NCI-H1092 (cell line): Measurements from ENCODE around the gene BCKDHB.
"Not testable (repeated sequence)": the region's sequence is repeated elsewhere in the genome, so short reads cannot be mapped to it uniquely, and the experiment has no call there.

ENCODE experiments used
- DNase-seq: peaks from one replicate; lab custom pipeline; 2025; lab: John Stamatoyannopoulos, UW

BCKDHB gene

GRCh38 chr6:80209430-80209829, 103.0 kb downstream of the BCKDHB start:
- DNase-seq = no peak

GRCh38 chr6:80210618-80211017, 104.1 kb downstream of the BCKDHB start:
- DNase-seq = no peak

- no peak for DNase-seq
Measured at GRCh38 chr6:80211286-80211685, 104.8 kb downstream of the BCKDHB start.

GRCh38 chr6:80211890-80212289, 105.4 kb downstream of the BCKDHB start:
- DNase-seq = not testable (repeated sequence)

- DNase-seq = peak; percentile 7
Measured at GRCh38 chr6:80214436-80215022, 108.1 kb downstream of the BCKDHB start.

GRCh38 chr6:80215063-80215462, 108.6 kb downstream of the BCKDHB start:
- no peak for DNase-seq

GRCh38 chr6:80217794-80218193, 111.3 kb downstream of the BCKDHB start:
- no peak for DNase-seq

- no peak for DNase-seq
Measured at GRCh38 chr6:80223743-80224212, 117.3 kb downstream of the BCKDHB start.

- DNase-seq = no peak
Measured at GRCh38 chr6:80226151-80226550, 119.7 kb downstream of the BCKDHB start.

- DNase-seq = no peak
Measured at GRCh38 chr6:80226699-80227098, 120.2 kb downstream of the BCKDHB start.

- DNase-seq = no peak
Measured at GRCh38 chr6:80227545-80228105, 121.2 kb downstream of the BCKDHB start.

- DNase-seq = no peak
Measured at GRCh38 chr6:80233262-80233661, 126.8 kb downstream of the BCKDHB start.

- no peak for DNase-seq
Measured at GRCh38 chr6:80233958-80234357, 127.5 kb downstream of the BCKDHB start.

- DNase-seq = no peak
Measured at GRCh38 chr6:80234401-80234800, 127.9 kb downstream of the BCKDHB start.

GRCh38 chr6:80234908-80235307, 128.4 kb downstream of the BCKDHB start:
- no peak for DNase-seq

- DNase-seq = no peak
Measured at GRCh38 chr6:80235647-80236046, 129.2 kb downstream of the BCKDHB start.

- not testable (repeated sequence) for DNase-seq
Measured at GRCh38 chr6:80238754-80239153, 132.3 kb downstream of the BCKDHB start.

- no peak for DNase-seq
Measured at GRCh38 chr6:80245043-80245442, 138.6 kb downstream of the BCKDHB start.

- DNase-seq = no peak
Measured at GRCh38 chr6:80249897-80250296, 143.4 kb downstream of the BCKDHB start.

- DNase-seq = no peak
Measured at GRCh38 chr6:80250391-80250997, 144.0 kb downstream of the BCKDHB start.

- no peak for DNase-seq
Measured at GRCh38 chr6:80251321-80251720, 144.8 kb downstream of the BCKDHB start.

- DNase-seq = no peak
Measured at GRCh38 chr6:80254716-80255115, 148.2 kb downstream of the BCKDHB start.

- DNase-seq = no peak
Measured at GRCh38 chr6:80256691-80257090, 150.2 kb downstream of the BCKDHB start.

- DNase-seq = no peak
Measured at GRCh38 chr6:80259118-80259517, 152.6 kb downstream of the BCKDHB start.
